SK-N-SH (cell line): ENCODE measurements around the gene RPEL1. TPM values are rescaled to one million over a fixed set of nuclear protein-coding genes. Genes with fewer than 3 reads are reported as not detected.

Experiments used
- CTCF ChIA-PET: fragments of 300-600, 350-600 bp; formaldehyde crosslinking; extraction: SDS; loops from one replicate; lab custom pipeline; 2021; lab: Yijun Ruan, JAX
- POLR2A ChIA-PET: fragments of 350-600 bp; sonication (Branson Sonifier 250); formaldehyde crosslinking; extraction: SDS; loops from one replicate; lab custom pipeline; 2020; ENCODE audit warnings: antibody characterized with exemption, inconsistent platforms; lab: Yijun Ruan, JAX
- DNase-seq: peaks from one replicate; pipeline ENCODE4 v3.0.0; 2012
- H2AFZ ChIP-seq: fragments of 200-600 bp; sonication (generic); 2 replicates; pipeline ENCODE4 v1.8.1; 2016; ENCODE audit warnings: antibody characterized with exemption, mild to moderate bottlenecking, low read depth
- H3F3A ChIP-seq: fragments of 200-600 bp; sonication (generic); replicated peaks from 2 replicates; pipeline ENCODE3; 2016; ENCODE audit warnings: antibody characterized with exemption, mild to moderate bottlenecking; ENCODE audit not compliant: insufficient read depth
- H3K27ac ChIP-seq, 2 experiments: fragments of 200-500 bp in 1 of 2; fragments of 200-600 bp in 1 of 2; sonication (Bioruptor generic) in 1 of 2; sonication (generic), shearing (Covaris generic) in 1 of 2; 2 replicates each; pipeline versions ENCODE4 v1.5.1 to v1.6.1; 2014 to 2016; ENCODE audit warnings: low read depth in 2 of 2, inconsistent platforms in 1 of 2, low read length in 1 of 2, mild to moderate bottlenecking in 1 of 2, mixed read lengths in 1 of 2
- H3K27me3 ChIP-seq: fragments of 200-600 bp; sonication (generic), shearing (Covaris generic); 2 replicates; pipeline ENCODE4 v1.6.1; 2016; ENCODE audit warnings: mixed run types; ENCODE audit not compliant: insufficient read depth
- H3K36me3 ChIP-seq, 2 experiments: fragments of 200-500 bp in 1 of 2; fragments of 200-600 bp in 1 of 2; sonication (Bioruptor generic) in 1 of 2; sonication (generic) in 1 of 2; replicated peaks in 1 of 2; 2 replicates each; pipeline versions ENCODE3 to v1.5.1; 2014 to 2016; ENCODE audit warnings: low read length in 1 of 2, mild to moderate bottlenecking in 1 of 2; ENCODE audit not compliant: insufficient read depth in 2 of 2, control insufficient read depth in 1 of 2
- H3K4me1 ChIP-seq, 2 experiments: fragments of 200-500 bp in 1 of 2; fragments of 200-600 bp in 1 of 2; sonication (Bioruptor generic) in 1 of 2; sonication (generic), shearing (Covaris generic) in 1 of 2; 2 replicates each; pipeline versions ENCODE4 v1.5.1 to v1.6.1; 2014 to 2016; ENCODE audit warnings: low read depth in 1 of 2, low read length in 1 of 2, mixed run types in 1 of 2; ENCODE audit not compliant: insufficient read depth in 2 of 2, control insufficient read depth in 1 of 2
- H3K4me2 ChIP-seq: fragments of 200-600 bp; sonication (generic), shearing (Covaris generic); 2 replicates; pipeline ENCODE4 v1.6.1; 2017; ENCODE audit warnings: mixed run types
- H3K4me3 ChIP-seq, 2 experiments: fragments of 200-500 bp in 1 of 2; fragments of 200-600 bp in 1 of 2; sonication (Bioruptor generic) in 1 of 2; sonication (generic), shearing (Covaris generic) in 1 of 2; 2 replicates each; pipeline versions ENCODE4 v1.5.1 to v1.8.1; 2014 to 2016; ENCODE audit warnings: low read depth in 2 of 2, inconsistent platforms in 1 of 2, low read length in 1 of 2, mild to moderate bottlenecking in 1 of 2, mixed read lengths in 1 of 2, moderate library complexity in 1 of 2
- H3K79me2 ChIP-seq: fragments of 200-600 bp; sonication (generic); 2 replicates; pipeline ENCODE4 v1.8.1; 2017; ENCODE audit warnings: mild to moderate bottlenecking; ENCODE audit not compliant: insufficient read depth
- H3K9ac ChIP-seq: fragments of 200-600 bp; sonication (generic); 2 replicates; pipeline ENCODE4 v1.6.1; 2017; ENCODE audit warnings: mixed run types
- H3K9me2 ChIP-seq: fragments of 200-600 bp; sonication (generic); 2 replicates; pipeline ENCODE4 v1.6.1; 2017; ENCODE audit warnings: mixed run types
- H3K9me3 ChIP-seq: fragments of 200-600 bp; sonication (generic); 2 replicates; pipeline ENCODE4 v1.6.1; 2017; ENCODE audit warnings: mixed run types, mild to moderate bottlenecking, moderate library complexity
- H4K20me1 ChIP-seq: fragments of 200-600 bp; sonication (generic); 2 replicates; pipeline ENCODE4 v1.6.1; 2017; ENCODE audit warnings: mild to moderate bottlenecking, mixed run types; ENCODE audit not compliant: insufficient read depth
- EP300 ChIP-seq, 2 experiments: IDR thresholded peaks; 2 replicates each; pipeline versions ENCODE4 v1.4.0 to v1.6.1; 2012; ENCODE audit warnings: borderline replicate concordance in 1 of 2, low read depth in 1 of 2, low read length in 1 of 2
- FOSL2 ChIP-seq: IDR thresholded peaks from 2 replicates; pipeline ENCODE4 v1.4.0; 2012; ENCODE audit warnings: low read depth, mild to moderate bottlenecking, moderate library complexity, borderline replicate concordance
- FOXM1 ChIP-seq: IDR thresholded peaks from 2 replicates; pipeline ENCODE4 v1.4.0; 2012; ENCODE audit warnings: low read depth, mild to moderate bottlenecking
- MEF2A ChIP-seq: IDR thresholded peaks from 2 replicates; pipeline ENCODE4 v1.4.0; 2012; ENCODE audit warnings: low read depth, borderline replicate concordance
- MXI1 ChIP-seq: IDR thresholded peaks from 2 replicates; pipeline ENCODE4 v1.6.1; 2012; ENCODE audit warnings: mild to moderate bottlenecking, low read depth, low read length, improper control_type of control experiment
- RCOR1 ChIP-seq: fragments of 150-350 bp; IDR thresholded peaks from 2 replicates; pipeline ENCODE4 v1.6.1; 2017; ENCODE audit warnings: antibody characterized with exemption, low read length
- SIN3A ChIP-seq: IDR thresholded peaks from 2 replicates; pipeline ENCODE4 v1.6.1; 2012; ENCODE audit warnings: low read depth, mild to moderate bottlenecking, low read length, moderate library complexity, borderline replicate concordance
- SMC3 ChIP-seq: IDR thresholded peaks from 2 replicates; pipeline ENCODE4 v1.6.1; 2012; ENCODE audit warnings: low read depth, low read length, improper control_type of control experiment
- TAF1 ChIP-seq: IDR thresholded peaks from 2 replicates; pipeline ENCODE4 v1.6.1; 2012; ENCODE audit warnings: low read depth, mild to moderate bottlenecking, low read length, moderate library complexity, borderline replicate concordance
- TCF12 ChIP-seq: IDR thresholded peaks from 2 replicates; pipeline ENCODE4 v1.4.0; 2012
- TEAD4 ChIP-seq: IDR thresholded peaks from 2 replicates; pipeline ENCODE4 v1.4.0; 2012; ENCODE audit warnings: mild to moderate bottlenecking, borderline replicate concordance; ENCODE audit not compliant: insufficient read depth
- WGBS: methylation state at CpG from one replicate; pipeline ENCODE4 v1.1.6; 2017; ENCODE audit warnings: low lambda C conversion rate; 5-methylcytosine and 5-hydroxymethylcytosine counted together
- polyA plus RNA-seq, 3 experiments: library from polyadenylated mRNA; depleted of rRNA; stranded (reverse); fragments of >200 nt; gene quantifications; 2 replicates each; pipeline ENCODE4 v1.2.3, GENCODE V29; 2012

RPEL1 gene
- polyA plus RNA-seq, 1 of the 3 experiments (the other 2 are of a cell fraction): not detected

- Histone ChIP-seq H3K4me2 (no peak overlapping the region), H3K9me2 (no peaks in the 10 kb centered on the region), H3F3A (peaks cover 29% of the 10 kb centered on the region), H3K9me3 (no peaks in the 10 kb centered on the region), H2AFZ (no peak overlapping the region), H3K4me1 (peaks cover 0 to 18% of the 10 kb centered on the region in 2 experiments; a peak in 1 of 4 replicates), H3K4me3 (no peak overlapping the region), H4K20me1 (no peaks in the 10 kb centered on the region), H3K79me2 (no peaks in the 10 kb centered on the region), H3K27me3 (no peaks in the 10 kb centered on the region), H3K36me3 (no peaks in the 10 kb centered on the region), H3K27ac (peak overlapping the region; percentile 47 to 91; a peak in 3 of 4 replicates)
- CTCF ChIA-PET: interaction anchor here (1.4 kb wide), 1 partner anchor 12 kb away, joined by 5 read pairs; no protein-coding TSS in a partner anchor
- POLR2A ChIA-PET: no interaction called here
- 57% methylated on average over 3 of the region's 3 CpGs for WGBS
- no peak for DNase-seq
- TF ChIP-seq FOXM1 (no peak), EP300 (IDR thresholded peaks at IDR 0.05; ENCODE audit: borderline replicate concordance in 1 of 2, low read depth in 1 of 2, low read length in 1 of 2) (no peak), MEF2A (no peak), TEAD4 (no peak), TAF1 (no peak), RCOR1 (no peak), SMC3 (no peak), SIN3A (no peak), MXI1 (no peak), TCF12 (no peak)
- TF ChIP-seq, all 33 proteins: peak for 0
- H3K9ac ChIP-seq: no peak overlapping the region
Observed at GRCh38 chr10:103232131-103232673, 13.5 kb upstream of the RPEL1 start.

- Histone ChIP-seq H3K4me3 (no peak overlapping the region), H3K9me2 (no peaks in the 10 kb centered on the region), H3K36me3 (no peaks in the 10 kb centered on the region), H3K9me3 (no peaks in the 10 kb centered on the region), H3K27me3 (no peaks in the 10 kb centered on the region), H3K27ac (peak overlapping the region in 1 of 2 experiments; percentile 91; a peak in 2 of 4 replicates), H2AFZ (no peak overlapping the region), H4K20me1 (no peaks in the 10 kb centered on the region), H3K4me2 (no peak overlapping the region), H3K4me1 (peaks cover 0 to 18% of the 10 kb centered on the region in 2 experiments; a peak in 1 of 4 replicates), H3F3A (peaks cover 29% of the 10 kb centered on the region), H3K9ac (no peak overlapping the region), H3K79me2 (no peaks in the 10 kb centered on the region)
- TF ChIP-seq TEAD4: no peak
- peak; percentile 59; the same call in 1 of the 2 replicates for TF ChIP-seq FOSL2
- no peak for DNase-seq
- ChIA-PET POLR2A (no interaction called here), CTCF (interaction anchor here (1.4 kb wide), 2 partner anchors 11 to 315 kb away, joined by 3 to 5 read pairs; partner anchors contain the start of gene CNNM2)
- 63% methylated on average over 7 of the region's 7 CpGs for WGBS
Observed at GRCh38 chr10:103232772-103233488, 12.8 kb upstream of the RPEL1 start.
